Ovary (tissue), 3 donors: Measurements from ENCODE around the gene UBE2A.
A peak's percentile ranks its signal among the peaks of the same experiment; 100 is the strongest.

Experiments
- EP300 ChIP-seq: sonication (generic); formaldehyde crosslinking; IDR thresholded peaks from one replicate; pipeline ENCODE4 v1.6.1; 2017; ENCODE audit warnings: antibody characterized with exemption
- POLR2A ChIP-seq: fragments of 450-650 bp; IDR thresholded peaks from one replicate; pipeline ENCODE4 v1.6.1; 2017; ENCODE audit warnings: antibody characterized with exemption, mild to moderate bottlenecking, moderate library complexity
- TF ChIP-seq, protein P1 (sequence below), 3 donors: fragments of 450-650 bp in 2 of 3; fragments of 200-600 bp in 1 of 3; IDR thresholded peaks; one replicate each; pipeline versions ENCODE4 v1.5.1 to v1.8.0; 2016 to 2022; ENCODE audit warnings: antibody characterized with exemption in 3 of 3, mild to moderate bottlenecking in 1 of 3
- donor health status: DM: no; HTN: no; CAD: no.

DNA sequence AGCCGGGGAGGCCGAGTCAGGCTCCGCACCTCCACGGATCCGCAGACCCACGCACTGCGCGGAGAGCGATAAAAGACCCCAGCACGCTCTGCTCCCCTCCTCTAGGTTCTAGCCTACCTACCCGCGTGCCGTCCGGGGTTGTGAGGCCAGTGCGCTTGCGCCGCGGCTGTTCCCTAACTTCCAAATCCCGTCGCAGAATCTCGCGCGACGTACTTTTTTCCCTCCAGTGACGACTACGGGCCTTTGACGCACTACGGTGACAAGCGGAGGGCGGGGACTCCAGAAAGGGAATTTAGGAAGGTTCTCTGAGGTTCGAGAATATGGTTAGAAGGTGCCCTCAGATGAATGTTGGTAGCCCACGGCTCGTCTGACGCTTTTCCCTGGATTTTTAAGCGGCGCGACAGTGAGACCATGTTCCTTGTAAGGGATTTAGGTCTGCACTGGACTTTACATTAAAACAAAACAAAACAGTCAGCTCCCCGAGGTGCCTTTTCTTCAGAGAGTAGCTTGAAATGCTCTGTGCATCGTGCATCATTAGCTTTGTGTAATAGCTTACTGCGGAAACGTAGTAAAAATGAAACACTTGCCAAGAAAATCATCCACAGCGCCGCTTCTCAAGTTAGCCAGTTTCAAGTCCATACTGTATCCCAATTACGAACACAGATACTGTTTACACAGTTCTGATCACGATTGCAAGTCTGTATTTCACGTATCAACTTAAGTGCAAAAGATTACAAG, 32.1 kb downstream of the UBE2A start, which contains the start of gene NKRF:
- TF ChIP-seq EP300: no peak
- TF ChIP-seq, protein P1, sequence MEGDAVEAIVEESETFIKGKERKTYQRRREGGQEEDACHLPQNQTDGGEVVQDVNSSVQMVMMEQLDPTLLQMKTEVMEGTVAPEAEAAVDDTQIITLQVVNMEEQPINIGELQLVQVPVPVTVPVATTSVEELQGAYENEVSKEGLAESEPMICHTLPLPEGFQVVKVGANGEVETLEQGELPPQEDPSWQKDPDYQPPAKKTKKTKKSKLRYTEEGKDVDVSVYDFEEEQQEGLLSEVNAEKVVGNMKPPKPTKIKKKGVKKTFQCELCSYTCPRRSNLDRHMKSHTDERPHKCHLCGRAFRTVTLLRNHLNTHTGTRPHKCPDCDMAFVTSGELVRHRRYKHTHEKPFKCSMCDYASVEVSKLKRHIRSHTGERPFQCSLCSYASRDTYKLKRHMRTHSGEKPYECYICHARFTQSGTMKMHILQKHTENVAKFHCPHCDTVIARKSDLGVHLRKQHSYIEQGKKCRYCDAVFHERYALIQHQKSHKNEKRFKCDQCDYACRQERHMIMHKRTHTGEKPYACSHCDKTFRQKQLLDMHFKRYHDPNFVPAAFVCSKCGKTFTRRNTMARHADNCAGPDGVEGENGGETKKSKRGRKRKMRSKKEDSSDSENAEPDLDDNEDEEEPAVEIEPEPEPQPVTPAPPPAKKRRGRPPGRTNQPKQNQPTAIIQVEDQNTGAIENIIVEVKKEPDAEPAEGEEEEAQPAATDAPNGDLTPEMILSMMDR (IDR thresholded peaks at IDR 0.05): no peak
- TF ChIP-seq POLR2A: peak; percentile 85
